Measurements from ENCODE around the gene FZD4.
"Not testable (repeated sequence)": the region's sequence is repeated elsewhere in the genome, so short reads cannot be mapped to it uniquely, and the experiment has no call there.

FZD4 gene

GRCh38 chr11:86938203-86938899 is 16.8 kb downstream of the FZD4 start:
- no peak for DNase-seq (ENCODE audit: low read depth)

DNA sequence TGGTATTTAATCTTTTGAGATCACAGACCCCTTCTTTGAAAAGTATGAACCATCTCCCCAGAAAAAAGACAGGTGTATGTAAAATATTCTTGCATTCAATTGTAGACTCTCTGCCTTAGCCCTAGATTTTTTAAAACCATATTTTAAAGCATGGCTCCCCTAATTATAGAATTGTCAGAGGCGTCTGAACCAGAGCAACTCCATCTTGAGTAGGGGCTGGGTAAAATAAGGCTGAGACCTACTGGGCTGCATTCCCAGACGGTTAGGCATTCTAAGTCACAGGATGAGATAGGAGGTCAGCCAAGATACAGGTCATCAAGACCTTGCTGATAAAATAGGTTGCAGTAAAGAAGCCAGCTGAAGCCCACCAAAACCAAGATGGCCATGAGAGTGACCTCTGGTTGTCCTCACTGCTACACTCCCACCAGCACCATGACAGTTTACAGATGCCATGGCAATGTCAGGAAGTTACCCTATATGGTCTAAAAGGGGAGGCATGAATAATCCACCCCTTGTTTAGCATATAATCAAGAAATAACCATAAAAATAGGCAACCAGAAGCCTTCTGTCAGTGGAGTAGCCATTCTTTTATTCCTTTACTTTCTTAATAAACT is 17.9 kb downstream of the FZD4 start:
- not testable (repeated sequence) for DNase-seq (ENCODE audit: low read depth)

DNA sequence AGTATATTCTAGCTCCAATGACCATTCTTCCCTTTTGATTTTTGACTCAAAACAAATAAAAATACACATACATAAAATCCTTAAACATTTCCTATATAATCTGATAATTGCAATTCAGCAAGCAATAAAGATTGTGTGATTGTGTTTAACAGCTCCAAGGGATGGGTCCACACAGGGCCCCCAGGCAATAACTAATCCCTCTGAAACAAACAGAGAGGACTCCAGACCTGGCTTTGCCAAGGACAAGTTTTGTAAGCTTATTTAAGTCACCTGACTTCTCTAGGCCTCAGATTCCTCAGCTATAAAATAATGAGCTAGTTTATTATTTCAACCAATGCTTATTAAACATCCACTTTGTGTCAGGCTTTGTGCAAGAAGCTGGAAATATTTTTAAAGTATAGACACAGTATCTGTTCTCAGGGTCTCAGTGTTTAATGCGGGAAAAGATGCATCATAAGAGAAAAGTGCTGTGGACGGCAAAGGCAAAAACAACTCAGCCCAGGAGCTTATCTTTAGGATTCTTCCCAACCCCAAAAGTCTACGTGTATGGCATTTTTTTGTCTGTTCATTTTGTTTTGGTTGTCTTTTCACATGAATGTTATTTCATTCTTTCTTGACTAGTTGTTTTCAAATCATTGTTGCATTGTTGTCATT is 20.1 kb downstream of the FZD4 start:
- DNase-seq (ENCODE audit: low read depth) = no peak

DNA sequence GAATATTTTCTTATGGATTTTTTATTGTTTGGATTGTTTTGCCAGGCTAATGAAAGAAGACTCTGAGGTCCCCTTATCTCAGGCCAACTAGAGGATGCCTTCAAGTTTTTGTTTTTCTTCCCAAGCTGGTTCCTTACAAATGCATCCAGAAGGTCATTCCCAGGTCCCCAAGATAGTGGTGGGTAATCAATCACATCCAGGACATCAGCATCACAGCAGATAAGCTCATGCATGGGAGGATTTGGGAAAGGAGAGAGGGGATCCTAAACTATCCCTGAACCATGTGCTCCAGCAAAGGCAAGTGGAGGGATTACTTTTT is 20.7 kb downstream of the FZD4 start:
- no peak for DNase-seq (ENCODE audit: low read depth)

- DNase-seq (ENCODE audit: low read depth) = no peak
Observed at GRCh38 chr11:86933891-86934581, 21.2 kb downstream of the FZD4 start.

DNA sequence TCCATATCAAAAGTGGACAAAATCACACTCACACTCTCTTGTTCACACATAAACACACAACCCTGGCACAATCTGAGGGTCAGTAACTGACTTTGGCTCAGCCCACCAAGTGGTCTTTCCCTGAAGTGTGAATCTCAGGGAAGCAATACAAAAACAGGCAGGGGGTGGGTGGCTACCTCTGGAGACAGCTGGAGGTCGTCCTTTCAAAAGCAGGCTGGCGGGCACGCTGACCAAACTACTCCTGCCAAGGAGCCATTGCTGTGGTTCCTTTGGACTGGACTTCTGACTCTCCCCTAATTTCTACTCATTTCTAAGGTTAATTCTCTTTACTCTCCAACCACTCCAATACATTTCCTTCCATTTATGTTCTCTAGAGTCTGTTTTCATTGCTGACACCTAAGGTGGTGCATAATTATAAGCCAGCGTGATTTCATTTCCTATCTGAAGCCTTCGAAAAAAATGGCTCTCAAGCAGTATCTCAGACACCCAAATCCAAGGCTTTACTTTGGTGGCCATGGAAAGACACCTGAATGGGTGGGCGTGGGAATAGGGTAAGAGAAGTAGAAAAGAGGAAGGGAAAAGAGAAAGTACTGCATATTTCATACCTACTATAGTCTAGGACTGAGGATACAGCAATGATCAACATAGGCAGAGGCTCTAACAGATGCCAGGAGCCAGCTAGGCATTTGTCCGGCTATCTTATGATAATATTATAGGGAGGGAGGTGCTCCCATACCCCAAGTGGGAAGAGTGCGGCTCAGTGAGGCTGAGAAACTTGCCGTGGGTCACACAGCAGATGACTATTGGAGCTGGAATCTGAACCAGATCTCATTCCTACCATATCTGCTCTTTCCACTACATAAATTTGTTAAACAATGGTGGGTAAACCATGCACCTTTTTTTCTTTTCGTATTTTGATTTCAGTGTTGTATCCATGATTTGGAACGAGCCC is 22.0 kb downstream of the FZD4 start:
- DNase-seq (ENCODE audit: low read depth) = no peak

DNA sequence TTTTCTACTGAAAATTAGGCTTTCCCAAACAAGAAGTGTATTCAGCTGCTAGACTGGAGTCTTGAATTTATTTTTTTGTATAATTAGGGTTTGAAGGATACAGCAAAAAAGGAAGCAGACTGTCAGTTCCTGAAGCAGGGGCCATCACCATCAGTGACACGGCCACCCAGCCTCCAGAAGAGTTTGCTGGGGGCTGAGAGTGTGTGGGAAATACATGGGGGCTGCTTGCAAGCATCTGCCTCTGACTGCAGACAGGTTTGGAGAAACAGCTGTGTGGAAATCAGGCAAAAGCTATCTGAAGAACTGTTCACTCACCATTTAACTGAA is 23.0 kb downstream of the FZD4 start:
- DNase-seq (ENCODE audit: low read depth) = no peak

DNA sequence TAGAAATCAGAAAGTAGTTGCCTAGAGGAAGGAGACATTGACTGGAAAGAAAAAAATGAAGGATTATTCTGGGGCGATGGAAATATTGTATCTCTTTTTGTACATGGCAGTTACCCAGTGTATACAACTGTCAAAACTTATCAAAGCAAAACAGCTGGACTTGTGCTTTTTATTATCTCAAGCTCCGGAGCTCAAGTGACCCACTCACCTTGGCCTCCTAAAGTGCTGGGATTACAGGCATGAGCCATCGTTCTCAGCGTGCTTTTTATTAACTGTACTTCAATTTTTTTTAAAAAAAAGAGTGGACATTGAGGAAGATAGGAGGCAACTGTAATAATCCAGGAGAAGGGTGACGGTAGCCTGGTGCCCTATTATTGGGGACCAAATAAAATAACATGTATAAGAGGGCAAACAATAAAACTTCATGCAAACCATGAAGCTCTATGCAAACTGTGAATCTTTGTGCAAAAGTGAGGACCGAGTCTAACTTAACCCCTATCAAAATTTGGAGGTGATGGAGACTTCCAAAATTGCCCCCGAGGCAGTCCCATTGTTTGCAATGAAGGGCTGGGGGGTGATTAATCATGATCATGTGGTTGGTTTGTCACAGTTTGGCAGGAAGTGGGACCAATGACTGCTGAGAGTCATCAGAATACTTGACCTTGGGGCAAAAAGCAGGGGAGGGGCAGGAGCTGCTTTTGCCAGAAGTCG is 23.5 kb downstream of the FZD4 start:
- DNase-seq (ENCODE audit: low read depth) = no peak

GRCh38 chr11:86930957-86931547 is 24.1 kb downstream of the FZD4 start:
- DNase-seq (ENCODE audit: low read depth) = no peak

- DNase-seq (ENCODE audit: low read depth) = no peak
Observed at GRCh38 chr11:86926975-86927374, 28.2 kb downstream of the FZD4 start.

GRCh38 chr11:86923999-86924766 is 31.0 kb downstream of the FZD4 start:
- DNase-seq (ENCODE audit: low read depth) = no peak

DNA sequence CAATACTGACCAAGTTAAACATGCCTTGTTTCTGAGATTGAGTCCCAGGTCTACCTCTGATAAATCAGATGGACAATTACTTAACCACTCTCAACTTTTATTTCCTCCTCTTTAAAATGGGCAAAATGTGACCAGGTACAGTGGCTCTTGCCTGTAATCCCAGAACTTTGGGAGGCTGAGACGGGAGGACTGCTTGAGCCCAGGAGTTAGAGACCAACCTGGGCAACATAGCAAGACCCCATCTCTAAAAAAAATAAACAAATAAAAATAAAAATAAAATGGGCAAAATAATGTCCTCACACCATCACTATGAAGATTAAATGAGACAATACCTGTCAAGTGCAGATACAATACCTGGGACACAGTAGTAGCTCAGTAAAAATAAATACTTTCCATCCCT is 33.0 kb downstream of the FZD4 start:
- no peak for DNase-seq (ENCODE audit: low read depth)

GRCh38 chr11:86919557-86920210 is 35.5 kb downstream of the FZD4 start:
- DNase-seq (ENCODE audit: low read depth) = no peak

DNA sequence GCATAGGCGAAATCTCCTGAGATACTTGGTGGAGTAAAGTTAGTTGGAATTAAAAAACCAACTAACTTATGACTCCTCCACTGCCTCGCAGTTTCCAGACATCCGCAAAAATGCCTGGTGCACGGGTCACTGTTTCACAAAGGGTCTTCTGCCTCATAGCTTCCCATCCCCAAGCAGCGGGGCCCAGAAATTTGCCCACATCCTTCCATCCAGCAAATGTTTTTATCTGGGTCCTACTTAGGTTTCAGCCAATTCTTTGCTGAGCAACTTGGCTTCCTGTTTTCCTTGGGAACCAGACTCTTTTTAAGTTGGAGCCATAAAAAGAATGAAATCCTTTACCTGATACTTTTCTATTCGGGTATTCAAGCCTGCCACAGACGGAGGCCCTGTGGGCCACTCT is 36.2 kb downstream of the FZD4 start:
- DNase-seq (ENCODE audit: low read depth) = no peak

DNA sequence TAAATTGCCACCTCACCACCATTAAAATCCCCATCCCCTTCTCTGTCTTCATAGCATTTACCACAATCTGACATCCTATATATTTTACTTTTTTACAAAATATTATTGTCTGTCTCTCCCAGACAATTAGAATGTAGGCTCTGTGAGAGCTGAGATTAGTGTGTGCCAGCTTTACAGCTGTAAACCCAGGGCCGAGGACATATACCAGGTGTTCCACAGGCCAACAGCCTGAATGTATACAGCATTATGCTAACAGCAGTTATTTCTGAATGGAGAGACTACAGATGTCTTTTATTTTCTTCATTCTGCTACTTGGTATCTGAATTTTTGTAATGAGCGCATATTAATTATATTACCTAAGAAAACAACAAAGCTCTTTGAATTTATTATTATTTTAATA is 36.7 kb downstream of the FZD4 start:
- no peak for DNase-seq (ENCODE audit: low read depth)

GRCh38 chr11:86917589-86917988 is 37.6 kb downstream of the FZD4 start:
- no peak for DNase-seq (ENCODE audit: low read depth)

GRCh38 chr11:86916330-86916729 is 38.9 kb downstream of the FZD4 start:
- DNase-seq (ENCODE audit: low read depth) = no peak

DNA sequence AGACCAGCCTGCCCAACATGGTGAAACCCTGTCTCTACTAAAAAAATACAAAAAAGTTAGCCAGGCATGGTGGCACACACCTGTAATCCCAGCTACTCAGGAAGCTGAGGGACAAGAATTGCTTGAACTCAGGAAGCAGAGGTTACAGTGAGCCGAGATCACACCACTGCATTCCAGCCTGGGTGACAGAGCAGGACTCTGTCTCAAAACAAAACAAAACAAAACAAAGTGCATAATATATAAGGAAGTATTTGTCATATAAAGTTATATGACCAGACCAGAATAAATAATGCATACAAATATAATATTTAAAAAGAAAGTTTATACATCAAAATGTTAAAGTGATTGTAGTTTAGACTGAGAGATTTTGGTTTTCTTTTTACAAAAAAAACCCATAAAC is 39.3 kb downstream of the FZD4 start:
- DNase-seq (ENCODE audit: low read depth) = not testable (repeated sequence)

DNA sequence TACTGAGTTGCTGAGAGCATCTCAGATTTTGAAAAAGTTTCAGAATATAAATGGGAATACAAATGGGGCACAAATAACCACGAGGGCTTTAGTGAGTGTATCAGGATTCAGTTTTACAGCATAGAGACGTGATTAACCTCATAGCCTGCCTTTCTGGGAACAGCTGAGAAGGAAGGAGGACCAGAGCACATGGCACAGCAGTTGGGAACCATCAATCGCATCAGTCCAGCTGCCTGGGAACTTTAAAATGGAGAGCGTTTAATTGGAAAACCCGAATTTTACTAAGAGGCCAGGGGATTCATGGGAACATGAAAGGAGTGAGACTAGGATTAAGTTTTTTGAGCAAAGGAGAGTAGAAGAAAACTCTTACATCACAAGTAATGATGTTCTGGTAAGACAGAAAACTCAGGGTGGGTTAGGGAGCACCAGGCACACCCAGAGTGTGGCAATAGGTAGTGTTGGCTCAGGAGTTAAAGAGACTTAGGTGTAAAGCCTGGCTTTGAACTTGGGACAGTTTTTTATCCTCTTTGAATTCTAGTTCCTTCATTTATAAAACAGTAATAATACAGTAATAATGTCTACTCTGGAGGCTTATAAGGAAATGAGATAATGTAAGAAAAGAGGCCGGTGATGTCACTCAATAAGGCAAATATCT is 40.2 kb downstream of the FZD4 start:
- no peak for DNase-seq (ENCODE audit: low read depth)
